Measurements from ENCODE around the gene RAMP2.

DNA sequence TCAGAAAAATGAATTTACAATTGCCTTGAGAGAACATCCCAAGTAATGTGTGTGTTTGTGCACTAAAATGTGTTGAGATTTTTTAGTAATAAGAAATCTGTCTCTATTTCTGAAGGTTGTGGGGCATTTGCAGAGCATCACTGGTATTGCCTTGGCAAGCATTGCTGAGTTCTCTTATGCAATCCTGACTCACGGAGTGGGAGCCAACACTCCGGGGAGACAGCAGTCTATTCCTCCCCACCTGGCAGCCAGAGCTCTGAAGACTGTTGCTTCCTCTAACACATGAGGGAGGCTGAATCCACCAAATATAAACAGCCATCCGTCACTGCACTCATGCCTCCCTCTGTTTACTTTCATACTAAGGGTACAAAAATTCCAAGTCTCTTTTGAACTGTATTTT lies 48.2 kb downstream of the RAMP2 start:
- TF ChIP-seq, protein P1, sequence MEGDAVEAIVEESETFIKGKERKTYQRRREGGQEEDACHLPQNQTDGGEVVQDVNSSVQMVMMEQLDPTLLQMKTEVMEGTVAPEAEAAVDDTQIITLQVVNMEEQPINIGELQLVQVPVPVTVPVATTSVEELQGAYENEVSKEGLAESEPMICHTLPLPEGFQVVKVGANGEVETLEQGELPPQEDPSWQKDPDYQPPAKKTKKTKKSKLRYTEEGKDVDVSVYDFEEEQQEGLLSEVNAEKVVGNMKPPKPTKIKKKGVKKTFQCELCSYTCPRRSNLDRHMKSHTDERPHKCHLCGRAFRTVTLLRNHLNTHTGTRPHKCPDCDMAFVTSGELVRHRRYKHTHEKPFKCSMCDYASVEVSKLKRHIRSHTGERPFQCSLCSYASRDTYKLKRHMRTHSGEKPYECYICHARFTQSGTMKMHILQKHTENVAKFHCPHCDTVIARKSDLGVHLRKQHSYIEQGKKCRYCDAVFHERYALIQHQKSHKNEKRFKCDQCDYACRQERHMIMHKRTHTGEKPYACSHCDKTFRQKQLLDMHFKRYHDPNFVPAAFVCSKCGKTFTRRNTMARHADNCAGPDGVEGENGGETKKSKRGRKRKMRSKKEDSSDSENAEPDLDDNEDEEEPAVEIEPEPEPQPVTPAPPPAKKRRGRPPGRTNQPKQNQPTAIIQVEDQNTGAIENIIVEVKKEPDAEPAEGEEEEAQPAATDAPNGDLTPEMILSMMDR (IDR thresholded peaks at IDR 0.05) = no peak
- no peak for TF ChIP-seq POLR2A (IDR thresholded peaks at IDR 0.05)

Data from uterus (tissue), 2 donors.